Left lung (tissue), 10 donors: Measurements from ENCODE around the gene TRIM66. TPM values are rescaled to one million over a fixed set of nuclear protein-coding genes. Genes with fewer than 3 reads are reported as not detected.

ENCODE experiments used
- ATAC-seq: fragments of 200-7000 bp; cut with Tn5 transposase; one replicate; pipeline ENCODE4 v1.9.1; 2020; ENCODE audit warnings: moderate library complexity
- DNase-seq, 4 donors: peaks; one replicate each; pipeline ENCODE4 v3.0.0-alpha.2; 2013 to 2020
- H3K27ac ChIP-seq, 2 donors: fragments of 200-600 bp; sonication (generic) in 1 of 2; one replicate each; pipeline versions ENCODE4 v1.5.0 to v1.8.0; 2020 to 2021
- H3K27me3 ChIP-seq, 2 donors: fragments of 200-600 bp; sonication (generic) in 1 of 2; one replicate each; pipeline versions ENCODE4 v1.5.0 to v1.8.0; 2020 to 2021
- H3K36me3 ChIP-seq, 2 donors: fragments of 200-600 bp; sonication (generic) in 1 of 2; one replicate each; pipeline versions ENCODE4 v1.5.0 to v1.8.0; 2020 to 2021
- H3K4me1 ChIP-seq, 2 donors: fragments of 200-600 bp; one replicate each; pipeline ENCODE4 v1.8.0; 2021
- H3K4me3 ChIP-seq, 2 donors: fragments of 200-600 bp; sonication (generic) in 1 of 2; one replicate each; pipeline versions ENCODE4 v1.5.0 to v1.8.0; 2020 to 2021; ENCODE audit warnings: mild to moderate bottlenecking in 1 of 2
- H3K9me3 ChIP-seq, 2 donors: fragments of 200-600 bp; sonication (generic) in 1 of 2; one replicate each; pipeline versions ENCODE4 v1.5.0 to v1.8.0; 2020 to 2021
- CTCF ChIP-seq, 2 donors: fragments of 200-600 bp; sonication (generic) in 1 of 2; IDR thresholded peaks; one replicate each; pipeline versions ENCODE4 v1.5.0 to v1.8.0; 2021; ENCODE audit warnings: antibody characterized with exemption in 2 of 2
- intact Hi-C, 2 donors: fragments of 100-400 bp; cut with DNase I; formaldehyde crosslinking; loops; one replicate each; pipeline versions ENCODE4 v1.11.2 to v1.14.2; 2022
- polyA plus RNA-seq, 6 donors: library from polyadenylated mRNA; unstranded; fragments of 120-200 nt; gene quantifications; one replicate each; pipeline ENCODE4 v1.2.1, GENCODE V29; 2013; ENCODE audit not compliant: insufficient read length in 6 of 6
- total RNA-seq, 2 donors: library from RNA; stranded (reverse); fragmentation: NEBNext Ultra II Directional; extraction: Animal tissue kit (Norgen Biotek cat#: 25700); gene quantifications; one replicate each; pipeline ENCODE4 v1.2.1, GENCODE V29; 2021
- donor health status: DM: no; HTN: yes; CAD: no.
- donor health status: DM: no; HTN: no; CAD: no.

Gene TRIM66
- total and polyA plus RNA-seq, 8 donors = 6.8 to 14.3 (median 11.9) TPM

- Histone ChIP-seq H3K27ac (no peak overlapping the region), H3K36me3 (no peaks in the 10 kb centered on the region), H3K9me3 (no peaks in the 10 kb centered on the region), H3K27me3 (no peaks in the 10 kb centered on the region), H3K4me3 (no peak overlapping the region), H3K4me1 (no peaks in the 10 kb centered on the region)
- no peak for DNase-seq
- intact Hi-C loops = no loop called here
- ATAC-seq = peak; percentile 16
- no peak for TF ChIP-seq CTCF (IDR thresholded peaks at IDR 0.05)
These were observed 98.0 kb downstream of the TRIM66 start for GRCh38 chr11:8584511-8584910.

- H3K36me3 ChIP-seq = no peaks in the 10 kb centered on the region
- no peaks in the 10 kb centered on the region for H3K27me3 ChIP-seq
- no peaks in the 10 kb centered on the region for H3K9me3 ChIP-seq
- intact Hi-C loops = no loop called here
- H3K27ac ChIP-seq = no peak overlapping the region
- H3K4me1 ChIP-seq = no peaks in the 10 kb centered on the region
- TF ChIP-seq CTCF (IDR thresholded peaks at IDR 0.05) = no peak
- DNase-seq = no peak
- ATAC-seq = peak; percentile 41
- no peak overlapping the region for H3K4me3 ChIP-seq
These were observed 98.4 kb downstream of the TRIM66 start for GRCh38 chr11:8584082-8584481.

- TF ChIP-seq CTCF (IDR thresholded peaks at IDR 0.05) = no peak
- no peak for ATAC-seq
- Histone ChIP-seq H3K4me3 (no peak overlapping the region), H3K36me3 (no peaks in the 10 kb centered on the region), H3K27ac (no peak overlapping the region), H3K9me3 (peaks cover 0 to 9% of the 10 kb centered on the region in 2 donors), H3K4me1 (no peaks in the 10 kb centered on the region), H3K27me3 (no peaks in the 10 kb centered on the region)
- intact Hi-C loops = no loop called here
- DNase-seq = no peak
These were observed 101.2 kb downstream of the TRIM66 start for GRCh38 chr11:8581300-8581699.

GRCh38 chr11:8577791-8578581, 104.5 kb downstream of the TRIM66 start:
- Histone ChIP-seq H3K27me3 (no peaks in the 10 kb centered on the region), H3K4me3 (no peak overlapping the region), H3K36me3 (no peaks in the 10 kb centered on the region), H3K9me3 (peaks cover 0 to 9% of the 10 kb centered on the region in 2 donors), H3K4me1 (no peaks in the 10 kb centered on the region), H3K27ac (no peak overlapping the region)
- intact Hi-C loops = no loop called here
- ATAC-seq (no peak), DNase-seq (no peak)
- no peak for TF ChIP-seq CTCF (IDR thresholded peaks at IDR 0.05)

- TF ChIP-seq CTCF (IDR thresholded peaks at IDR 0.05) = no peak
- Histone ChIP-seq H3K36me3 (no peaks in the 10 kb centered on the region), H3K27ac (no peak overlapping the region), H3K4me1 (no peaks in the 10 kb centered on the region), H3K27me3 (no peaks in the 10 kb centered on the region), H3K4me3 (no peak overlapping the region), H3K9me3 (peaks cover 0 to 9% of the 10 kb centered on the region in 2 donors)
- intact Hi-C loops = no loop called here
- ATAC-seq (no peak), DNase-seq (no peak)
These were observed 107.7 kb downstream of the TRIM66 start for GRCh38 chr11:8574798-8575197.
